Measurements from ENCODE around the gene CMTM7.

CMTM7 gene

GRCh38 chr3:32432045-32432710 lies 40.5 kb downstream of the CMTM7 start:
- no peak overlapping the region for H3K18ac ChIP-seq (ENCODE audit: low read length)
- no peak overlapping the region for H4K8ac ChIP-seq (ENCODE audit: low read depth, low read length)
- no peak overlapping the region for H4K12ac ChIP-seq (ENCODE audit: low read depth, low read length)
- H3K9me3 ChIP-seq (ENCODE audit: insufficient read depth, low read depth, low read length) = no peaks in the 10 kb centered on the region
- no peak for DNase-seq
- no CpG with 5 or more reads among the region's 6 CpGs for WGBS (ENCODE audit: extremely low coverage, insufficient coverage, insufficient read length)
- H3K4ac ChIP-seq (ENCODE audit: low read depth, low read length) = no peak overlapping the region
- H2BK120ac ChIP-seq (ENCODE audit: insufficient read depth, low read length, poor library complexity) = no peak overlapping the region
- no peak overlapping the region for H3K27ac ChIP-seq (ENCODE audit: low read depth, low read length)
- no peaks in the 10 kb centered on the region for H3K36me3 ChIP-seq (ENCODE audit: control insufficient read depth in 1 of 2, insufficient read depth in 2 of 2, low read length in 2 of 2)
- H3K79me1 ChIP-seq (ENCODE audit: low read length) = no peaks in the 10 kb centered on the region
- no peak overlapping the region for H4K91ac ChIP-seq (ENCODE audit: low read depth, low read length)
- H3K4me2 ChIP-seq (ENCODE audit: low read length) = no peak overlapping the region
- no peaks in the 10 kb centered on the region for H3K27me3 ChIP-seq (ENCODE audit: insufficient read depth, low read length)
- H2AK5ac ChIP-seq (ENCODE audit: low read length) = no peak overlapping the region
- H3K79me2 ChIP-seq (ENCODE audit: control insufficient read depth, insufficient read depth, low read length, poor library complexity) = no peaks in the 10 kb centered on the region
- H3K9ac ChIP-seq (ENCODE audit: low read length) = no peak overlapping the region
- H3K14ac ChIP-seq (ENCODE audit: low read length) = no peak overlapping the region
- no peak overlapping the region for H2BK12ac ChIP-seq (ENCODE audit: low read length)
- H3K23ac ChIP-seq (ENCODE audit: low read length) = no peak overlapping the region
- H2BK5ac ChIP-seq (ENCODE audit: low read depth, low read length, poor library complexity) = no peak overlapping the region
- no peak overlapping the region for H2AFZ ChIP-seq (ENCODE audit: insufficient read depth, low read length, poor library complexity)
- H3K4me1 ChIP-seq (ENCODE audit: control insufficient read depth in 1 of 2, insufficient read depth in 2 of 2, low read length in 2 of 2) = peaks cover 0 to 3% of the 10 kb centered on the region in 2 experiments
- H3K4me3 ChIP-seq (ENCODE audit: low read depth, low read length) = no peak overlapping the region

DNA sequence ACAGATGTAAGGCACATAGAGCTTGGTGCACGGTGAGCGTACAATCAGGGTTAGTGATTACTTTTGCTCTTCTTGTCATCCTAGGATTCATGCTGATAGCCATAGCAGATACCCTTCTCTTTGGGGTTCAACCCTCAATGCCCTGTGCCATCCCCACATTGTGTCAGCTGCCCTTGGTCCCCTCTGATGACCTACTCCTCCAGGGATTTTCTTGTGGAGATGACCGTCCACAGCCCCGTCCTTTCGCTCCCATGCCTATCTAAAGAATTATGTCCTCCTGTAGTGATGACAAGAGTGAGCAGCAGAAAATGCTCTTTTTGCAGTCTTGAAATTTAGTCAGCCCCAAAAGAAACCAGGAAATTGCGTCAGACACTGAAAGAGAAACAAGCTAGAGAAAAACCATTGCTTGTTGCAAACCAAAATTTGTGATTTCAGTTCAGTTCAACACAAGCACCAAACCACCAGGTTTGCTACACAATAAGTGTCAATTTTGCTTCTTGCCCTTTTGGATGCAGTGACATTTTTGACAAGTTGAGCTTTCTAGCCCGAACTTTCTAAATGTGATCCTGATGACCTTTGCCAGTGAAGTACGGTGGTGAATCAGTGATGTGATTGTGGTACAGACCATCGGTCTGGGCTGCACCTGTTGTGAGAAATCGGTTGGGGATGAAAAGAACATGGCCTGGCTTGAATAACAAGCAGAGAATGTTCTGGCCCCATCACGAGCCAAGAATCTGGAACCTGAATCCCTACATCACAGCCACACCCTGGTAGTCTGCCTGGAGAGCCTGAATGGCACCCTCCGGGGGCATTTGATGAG lies 41.3 kb downstream of the CMTM7 start:
- Histone ChIP-seq H2BK12ac (ENCODE audit: low read length) (no peak overlapping the region), H3K4me2 (ENCODE audit: low read length) (no peak overlapping the region), H2BK5ac (ENCODE audit: low read depth, low read length, poor library complexity) (no peak overlapping the region), H3K4me1 (ENCODE audit: control insufficient read depth in 1 of 2, insufficient read depth in 2 of 2, low read length in 2 of 2) (peaks cover 0 to 3% of the 10 kb centered on the region in 2 experiments), H3K9ac (ENCODE audit: low read length) (no peak overlapping the region), H3K27me3 (ENCODE audit: insufficient read depth, low read length) (no peaks in the 10 kb centered on the region), H3K79me2 (ENCODE audit: control insufficient read depth, insufficient read depth, low read length, poor library complexity) (no peaks in the 10 kb centered on the region), H3K23ac (ENCODE audit: low read length) (no peak overlapping the region), H3K4me3 (ENCODE audit: low read depth, low read length) (no peak overlapping the region), H4K8ac (ENCODE audit: low read depth, low read length) (no peak overlapping the region), H3K4ac (ENCODE audit: low read depth, low read length) (no peak overlapping the region), H2BK120ac (ENCODE audit: insufficient read depth, low read length, poor library complexity) (no peak overlapping the region), H4K12ac (ENCODE audit: low read depth, low read length) (no peak overlapping the region), H3K27ac (ENCODE audit: low read depth, low read length) (no peak overlapping the region), H2AK5ac (ENCODE audit: low read length) (no peak overlapping the region), H3K36me3 (ENCODE audit: control insufficient read depth in 1 of 2, insufficient read depth in 2 of 2, low read length in 2 of 2) (no peaks in the 10 kb centered on the region), H3K79me1 (ENCODE audit: low read length) (no peaks in the 10 kb centered on the region), H3K14ac (ENCODE audit: low read length) (no peak overlapping the region), H2AFZ (ENCODE audit: insufficient read depth, low read length, poor library complexity) (no peak overlapping the region), H4K91ac (ENCODE audit: low read depth, low read length) (no peak overlapping the region), H3K9me3 (ENCODE audit: insufficient read depth, low read depth, low read length) (no peaks in the 10 kb centered on the region), H3K18ac (ENCODE audit: low read length) (no peak overlapping the region)
- no CpG with 5 or more reads among the region's 12 CpGs for WGBS (ENCODE audit: extremely low coverage, insufficient coverage, insufficient read length)
- no peak for DNase-seq

- Histone ChIP-seq H3K27ac (ENCODE audit: low read depth, low read length) (no peak overlapping the region), H3K18ac (ENCODE audit: low read length) (no peak overlapping the region), H4K12ac (ENCODE audit: low read depth, low read length) (no peak overlapping the region), H2BK12ac (ENCODE audit: low read length) (no peak overlapping the region), H4K91ac (ENCODE audit: low read depth, low read length) (no peak overlapping the region), H3K27me3 (ENCODE audit: insufficient read depth, low read length) (no peaks in the 10 kb centered on the region), H3K4me3 (ENCODE audit: low read depth, low read length) (no peak overlapping the region), H4K8ac (ENCODE audit: low read depth, low read length) (no peak overlapping the region), H3K79me1 (ENCODE audit: low read length) (no peaks in the 10 kb centered on the region), H3K9ac (ENCODE audit: low read length) (no peak overlapping the region), H2AK5ac (ENCODE audit: low read length) (no peak overlapping the region), H3K23ac (ENCODE audit: low read length) (no peak overlapping the region), H3K4ac (ENCODE audit: low read depth, low read length) (no peak overlapping the region), H2BK120ac (ENCODE audit: insufficient read depth, low read length, poor library complexity) (no peak overlapping the region), H3K4me1 (ENCODE audit: control insufficient read depth in 1 of 2, insufficient read depth in 2 of 2, low read length in 2 of 2) (peaks cover 3 to 9% of the 10 kb centered on the region in 2 experiments), H3K4me2 (ENCODE audit: low read length) (no peak overlapping the region), H2BK5ac (ENCODE audit: low read depth, low read length, poor library complexity) (no peak overlapping the region), H2AFZ (ENCODE audit: insufficient read depth, low read length, poor library complexity) (no peak overlapping the region), H3K14ac (ENCODE audit: low read length) (no peak overlapping the region), H3K9me3 (ENCODE audit: insufficient read depth, low read depth, low read length) (no peaks in the 10 kb centered on the region), H3K79me2 (ENCODE audit: control insufficient read depth, insufficient read depth, low read length, poor library complexity) (no peaks in the 10 kb centered on the region), H3K36me3 (ENCODE audit: control insufficient read depth in 1 of 2, insufficient read depth in 2 of 2, low read length in 2 of 2) (no peaks in the 10 kb centered on the region)
- DNase-seq = no peak
- no CpG with 5 or more reads among the region's 4 CpGs for WGBS (ENCODE audit: extremely low coverage, insufficient coverage, insufficient read length)
Observed at GRCh38 chr3:32434206-32434605, 42.6 kb downstream of the CMTM7 start.

GRCh38 chr3:32435911-32436815 lies 44.5 kb downstream of the CMTM7 start:
- no CpG with 5 or more reads among the region's 4 CpGs for WGBS (ENCODE audit: extremely low coverage, insufficient coverage, insufficient read length)
- no peak overlapping the region for H3K4ac ChIP-seq (ENCODE audit: low read depth, low read length)
- H3K79me1 ChIP-seq (ENCODE audit: low read length) = no peaks in the 10 kb centered on the region
- H3K27me3 ChIP-seq (ENCODE audit: insufficient read depth, low read length) = no peaks in the 10 kb centered on the region
- H3K23ac ChIP-seq (ENCODE audit: low read length) = no peak overlapping the region
- H4K8ac ChIP-seq (ENCODE audit: low read depth, low read length) = no peak overlapping the region
- DNase-seq = no peak
- H3K9ac ChIP-seq (ENCODE audit: low read length) = no peak overlapping the region
- H3K9me3 ChIP-seq (ENCODE audit: insufficient read depth, low read depth, low read length) = no peaks in the 10 kb centered on the region
- H3K18ac ChIP-seq (ENCODE audit: low read length) = no peak overlapping the region
- no peak overlapping the region for H3K4me2 ChIP-seq (ENCODE audit: low read length)
- H2AFZ ChIP-seq (ENCODE audit: insufficient read depth, low read length, poor library complexity) = no peak overlapping the region
- no peak overlapping the region for H4K91ac ChIP-seq (ENCODE audit: low read depth, low read length)
- H3K14ac ChIP-seq (ENCODE audit: low read length) = no peak overlapping the region
- H3K4me1 ChIP-seq (ENCODE audit: control insufficient read depth in 1 of 2, insufficient read depth in 2 of 2, low read length in 2 of 2) = peaks cover 3 to 9% of the 10 kb centered on the region in 2 experiments
- H4K12ac ChIP-seq (ENCODE audit: low read depth, low read length) = no peak overlapping the region
- no peak overlapping the region for H3K27ac ChIP-seq (ENCODE audit: low read depth, low read length)
- H2BK120ac ChIP-seq (ENCODE audit: insufficient read depth, low read length, poor library complexity) = no peak overlapping the region
- no peak overlapping the region for H2BK5ac ChIP-seq (ENCODE audit: low read depth, low read length, poor library complexity)
- no peak overlapping the region for H3K4me3 ChIP-seq (ENCODE audit: low read depth, low read length)
- no peak overlapping the region for H2AK5ac ChIP-seq (ENCODE audit: low read length)
- no peak overlapping the region for H2BK12ac ChIP-seq (ENCODE audit: low read length)
- H3K36me3 ChIP-seq (ENCODE audit: control insufficient read depth in 1 of 2, insufficient read depth in 2 of 2, low read length in 2 of 2) = no peaks in the 10 kb centered on the region
- H3K79me2 ChIP-seq (ENCODE audit: control insufficient read depth, insufficient read depth, low read length, poor library complexity) = no peaks in the 10 kb centered on the region

Data from trophoblast cell (in vitro differentiated cells and primary cell).